ENCODE data around the gene TSPOAP1.

DNA sequence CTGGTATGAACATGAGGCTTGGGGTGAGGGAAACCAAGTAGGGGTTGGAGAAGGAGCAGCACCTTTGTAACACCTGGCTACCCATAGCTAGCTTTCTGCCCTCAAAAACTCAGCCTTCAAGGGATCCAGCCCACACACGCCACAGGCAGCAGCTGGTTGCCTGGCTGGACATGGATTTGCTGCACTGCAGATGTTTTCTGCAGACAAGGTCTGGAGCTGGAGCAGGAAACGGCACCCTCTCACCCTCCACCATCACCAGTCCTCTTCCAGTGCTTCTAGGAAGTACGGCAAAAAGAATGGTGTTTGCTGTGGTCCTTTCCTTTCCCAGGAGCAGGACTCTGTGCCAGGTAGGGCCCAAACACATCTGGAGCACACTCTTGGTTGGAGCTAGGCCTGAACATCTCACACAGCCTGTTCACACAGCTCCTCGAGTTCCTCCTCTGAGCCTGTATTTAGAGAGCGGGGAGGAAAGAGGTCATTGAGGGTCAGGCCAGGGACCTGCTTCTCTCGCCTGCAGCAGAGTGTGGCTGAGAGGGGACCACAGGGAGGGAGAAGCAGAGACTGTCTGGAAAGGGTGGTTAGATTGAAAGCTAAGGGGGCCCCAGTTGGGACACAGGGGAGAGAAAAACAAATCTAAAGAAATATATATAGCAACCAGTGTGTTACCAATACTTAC lies 26.1 kb upstream of the TSPOAP1 start:
- TF ChIP-seq, protein P1, sequence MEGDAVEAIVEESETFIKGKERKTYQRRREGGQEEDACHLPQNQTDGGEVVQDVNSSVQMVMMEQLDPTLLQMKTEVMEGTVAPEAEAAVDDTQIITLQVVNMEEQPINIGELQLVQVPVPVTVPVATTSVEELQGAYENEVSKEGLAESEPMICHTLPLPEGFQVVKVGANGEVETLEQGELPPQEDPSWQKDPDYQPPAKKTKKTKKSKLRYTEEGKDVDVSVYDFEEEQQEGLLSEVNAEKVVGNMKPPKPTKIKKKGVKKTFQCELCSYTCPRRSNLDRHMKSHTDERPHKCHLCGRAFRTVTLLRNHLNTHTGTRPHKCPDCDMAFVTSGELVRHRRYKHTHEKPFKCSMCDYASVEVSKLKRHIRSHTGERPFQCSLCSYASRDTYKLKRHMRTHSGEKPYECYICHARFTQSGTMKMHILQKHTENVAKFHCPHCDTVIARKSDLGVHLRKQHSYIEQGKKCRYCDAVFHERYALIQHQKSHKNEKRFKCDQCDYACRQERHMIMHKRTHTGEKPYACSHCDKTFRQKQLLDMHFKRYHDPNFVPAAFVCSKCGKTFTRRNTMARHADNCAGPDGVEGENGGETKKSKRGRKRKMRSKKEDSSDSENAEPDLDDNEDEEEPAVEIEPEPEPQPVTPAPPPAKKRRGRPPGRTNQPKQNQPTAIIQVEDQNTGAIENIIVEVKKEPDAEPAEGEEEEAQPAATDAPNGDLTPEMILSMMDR (IDR thresholded peaks at IDR 0.05; ENCODE audit: insufficient read depth, low read length, poor library complexity, severe bottlenecking), result no peak
- TF ChIP-seq EZH2phosphoT487 (conservative IDR thresholded peaks at IDR 0.05; ENCODE audit: low read length), result no peak
